22Rv1 (cell line): ENCODE results near the gene C6orf118.

ENCODE experiments used
- CTCF ChIP-seq: fragments of 450-650 bp; IDR thresholded peaks from 2 replicates; pipeline ENCODE4 v1.5.1; 2017; ENCODE audit warnings: mild to moderate bottlenecking
- ZFX ChIP-seq: fragments of 450-650 bp; IDR thresholded peaks from 2 replicates; pipeline ENCODE4 v1.6.1; 2017; ENCODE audit warnings: antibody characterized with exemption, borderline replicate concordance

GRCh38 chr6:165321150-165321549 is 11.7 kb upstream of the C6orf118 start:
- TF ChIP-seq CTCF, result no peak
- no peak for TF ChIP-seq ZFX
